ENCODE data around the gene AGBL4.
"Not testable (repeated sequence)": the region's sequence is repeated elsewhere in the genome, so short reads cannot be mapped to it uniquely, and the experiment has no call there.

AGBL4 gene

DNA sequence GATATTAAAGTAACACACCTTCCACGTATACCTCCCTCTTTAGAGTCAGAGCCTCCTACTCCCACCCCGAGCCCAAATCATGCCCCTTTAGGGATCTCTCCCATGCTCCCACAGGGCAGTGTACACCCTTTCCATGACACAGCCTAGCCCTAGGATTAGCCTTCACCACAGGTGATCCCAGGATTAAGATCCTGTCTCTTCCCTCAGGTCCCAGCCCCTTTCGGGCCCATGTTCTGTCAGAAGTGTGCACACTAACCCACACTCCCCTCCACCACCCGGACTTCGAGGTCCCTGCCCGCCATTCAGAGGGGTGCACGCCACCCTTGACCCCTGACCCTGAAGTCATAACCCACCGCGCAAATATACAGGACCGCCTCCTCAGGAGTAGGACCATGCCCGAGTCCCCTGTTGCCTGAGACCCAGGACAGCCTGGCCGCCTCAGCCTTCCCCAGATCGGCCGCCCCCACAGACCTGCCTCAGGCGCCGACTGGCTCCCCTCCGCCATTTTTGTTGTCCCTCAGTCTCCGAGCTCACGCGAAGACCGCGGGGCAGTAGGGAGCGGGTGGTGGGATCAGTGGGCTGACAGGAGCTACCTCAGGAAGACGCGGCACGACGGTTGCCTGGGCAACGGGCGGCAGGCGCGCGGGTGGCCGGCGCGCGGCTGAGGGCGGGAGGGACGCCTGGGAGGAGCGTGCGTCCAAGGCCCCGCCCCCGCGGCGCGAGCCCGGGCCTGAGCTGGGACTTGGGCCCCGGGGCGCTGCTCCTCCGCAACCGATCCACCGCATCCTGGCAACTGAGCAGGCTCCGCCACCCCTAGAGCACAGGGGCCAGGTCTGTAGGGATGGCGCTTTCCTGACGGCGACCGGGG, at the start of gene AGBL4:
Gene AGBL4, minus strand, starts transcription at position 663 of the 868 bp plus-strand sequence.
- DNase-seq: peak in 1 of 2 experiments; percentile 25

DNA sequence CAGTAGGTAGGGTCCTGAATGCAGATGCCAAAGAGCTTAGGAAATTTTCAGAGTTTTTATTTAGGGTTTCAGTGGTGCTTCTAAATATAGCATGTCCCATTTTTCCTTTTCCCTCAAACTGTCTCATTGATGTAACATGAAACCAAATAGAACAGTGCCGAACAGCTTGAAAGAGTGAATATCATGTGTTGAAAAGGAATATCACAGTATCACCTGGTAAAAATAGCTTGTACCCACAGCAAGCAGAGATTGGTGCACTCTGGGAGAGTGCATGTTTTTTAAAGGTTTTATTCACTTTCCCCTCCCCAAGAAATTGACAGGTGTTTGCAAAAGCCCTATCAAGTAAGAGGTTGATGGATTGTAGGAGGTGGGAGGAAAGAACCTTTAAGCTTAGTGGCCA, 43.1 kb upstream of the AGBL4 start:
- no peak for DNase-seq

- DNase-seq: no peak
These were observed 36.5 kb upstream of the AGBL4 start for GRCh38 chr1:50060279-50060678.

- no peak for DNase-seq
These were observed 25.0 kb upstream of the AGBL4 start for GRCh38 chr1:50048791-50049190.

DNA sequence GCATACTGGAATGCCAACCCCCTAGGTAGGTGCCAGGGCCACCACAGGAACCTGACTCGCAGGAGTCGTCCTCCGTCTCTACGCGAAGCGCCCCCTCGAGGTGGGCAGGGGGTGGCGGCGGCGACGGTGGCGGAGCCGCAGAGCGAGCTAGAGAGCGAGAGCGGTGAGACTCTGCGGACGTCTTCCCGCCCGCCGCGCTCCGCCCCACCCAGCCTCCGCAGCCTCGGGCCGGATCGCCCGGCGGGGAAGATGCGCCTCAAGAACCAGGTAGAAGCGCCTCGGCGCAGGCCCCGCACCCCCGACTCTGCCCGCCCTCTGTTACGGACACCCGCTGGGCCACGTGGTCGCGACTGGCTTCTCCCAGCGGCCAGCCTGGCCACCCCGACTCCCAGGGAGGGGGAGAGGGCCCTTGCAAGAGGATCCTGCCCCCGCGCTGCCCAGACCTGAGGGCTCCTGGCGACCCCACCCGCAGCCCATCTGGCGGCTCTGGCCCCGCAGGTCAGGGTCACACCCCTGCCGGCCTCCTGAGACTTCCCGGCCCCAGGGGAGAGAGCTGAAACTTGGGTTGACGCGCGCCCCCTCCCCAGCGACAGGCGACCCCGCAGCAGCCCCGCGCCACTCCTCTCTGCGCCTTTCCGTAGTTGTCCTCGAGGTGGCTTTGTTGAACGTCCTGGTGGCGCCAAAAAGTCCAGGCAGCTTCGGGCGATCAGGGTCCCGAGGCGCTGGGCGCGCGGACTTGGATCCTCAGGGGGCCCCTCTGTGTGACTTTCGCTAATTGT, 24.4 kb upstream of the AGBL4 start:
- DNase-seq: peak; percentile 32 to 35

DNA sequence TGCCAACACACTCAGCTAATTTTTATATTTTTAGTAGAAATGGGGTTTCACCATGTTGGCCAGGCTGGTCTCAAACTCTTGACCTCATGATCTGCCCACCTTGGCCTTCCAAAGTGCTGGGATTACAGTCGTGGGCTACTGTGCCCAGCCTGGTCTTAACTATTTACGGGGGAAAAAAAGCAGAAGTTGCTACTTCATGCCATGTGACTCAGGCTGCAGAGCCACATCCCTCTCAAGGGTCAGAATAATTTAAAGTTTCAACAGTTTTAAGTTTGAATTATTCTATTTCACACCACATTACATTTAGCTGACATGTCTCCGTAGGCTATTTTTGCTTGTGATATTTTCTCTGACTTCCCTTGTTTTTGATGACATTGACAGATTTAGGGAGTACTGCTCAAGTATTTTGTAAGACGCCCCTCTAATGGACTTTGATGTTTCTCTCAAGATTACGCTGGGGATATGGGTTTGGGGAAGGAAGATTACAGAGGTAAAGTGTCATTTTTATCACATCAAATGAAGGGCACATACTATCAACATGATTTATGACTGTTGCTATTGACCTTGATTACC, 14.6 kb upstream of the AGBL4 start:
- no peak for DNase-seq

DNA sequence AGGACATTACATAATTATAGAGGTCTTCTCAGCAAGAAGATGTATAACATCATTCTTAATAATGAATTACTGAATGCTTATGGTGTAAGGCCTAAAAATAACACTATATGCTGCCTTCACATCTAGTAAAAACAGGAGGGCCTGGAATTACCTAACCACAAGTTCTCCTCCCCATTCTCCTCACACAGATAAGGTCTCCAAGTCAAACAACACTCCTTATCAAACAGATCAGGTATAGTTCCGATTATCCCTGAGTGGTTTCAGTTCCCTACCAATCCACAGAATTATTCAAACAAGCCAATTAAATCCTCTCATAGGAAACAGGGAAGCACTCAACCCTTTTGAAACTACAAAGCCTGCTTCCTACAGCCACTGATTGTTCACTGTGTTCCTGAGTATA, 4.0 kb upstream of the AGBL4 start:
- DNase-seq: no peak

- DNase-seq: no peak
These were observed 28.0 kb downstream of the AGBL4 start for GRCh38 chr1:49995734-49996133.

GRCh38 chr1:49971088-49971487, 52.7 kb downstream of the AGBL4 start:
- no peak for DNase-seq

DNA sequence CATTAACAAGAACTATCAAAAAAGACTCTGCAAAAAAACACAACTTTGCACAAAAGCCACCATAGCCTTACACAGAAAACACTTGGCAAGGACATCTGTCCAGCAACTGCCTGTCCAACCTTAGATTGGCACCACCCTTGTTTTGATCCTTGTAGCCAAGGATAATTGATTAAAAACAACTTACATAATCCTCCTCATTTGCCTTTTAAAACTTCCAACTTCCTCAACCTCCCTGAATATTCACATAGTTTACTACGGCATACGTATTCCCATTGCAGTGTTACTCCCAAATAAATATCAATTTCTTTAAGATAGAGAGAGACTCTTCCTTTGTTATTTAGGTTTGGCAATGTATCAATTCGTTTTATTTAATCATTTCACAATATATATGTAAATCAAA, 72.4 kb downstream of the AGBL4 start:
- DNase-seq: no peak

- DNase-seq: not testable (repeated sequence)
These were observed 108.5 kb downstream of the AGBL4 start for GRCh38 chr1:49915301-49915700.

DNA sequence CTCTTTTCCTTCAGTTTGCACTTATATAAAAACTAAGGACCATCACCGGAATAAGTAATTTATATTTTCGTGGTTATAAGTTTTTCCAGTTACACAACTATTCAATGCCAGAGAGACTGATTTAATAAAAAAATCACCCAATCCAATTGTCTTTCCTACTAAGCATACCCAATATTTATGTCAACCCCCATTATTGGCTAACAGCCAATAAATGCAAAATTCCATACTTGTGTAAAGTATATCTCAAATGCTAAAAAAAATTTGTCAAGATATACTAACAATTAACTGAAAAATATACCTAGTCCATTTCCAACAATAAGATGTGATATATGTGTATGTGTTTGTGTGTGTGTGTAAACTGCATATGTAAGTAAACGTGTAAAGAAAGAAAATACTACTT, 117.4 kb downstream of the AGBL4 start:
- no peak for DNase-seq

GRCh38 chr1:49864581-49864980, 159.2 kb downstream of the AGBL4 start:
- DNase-seq: no peak

DNA sequence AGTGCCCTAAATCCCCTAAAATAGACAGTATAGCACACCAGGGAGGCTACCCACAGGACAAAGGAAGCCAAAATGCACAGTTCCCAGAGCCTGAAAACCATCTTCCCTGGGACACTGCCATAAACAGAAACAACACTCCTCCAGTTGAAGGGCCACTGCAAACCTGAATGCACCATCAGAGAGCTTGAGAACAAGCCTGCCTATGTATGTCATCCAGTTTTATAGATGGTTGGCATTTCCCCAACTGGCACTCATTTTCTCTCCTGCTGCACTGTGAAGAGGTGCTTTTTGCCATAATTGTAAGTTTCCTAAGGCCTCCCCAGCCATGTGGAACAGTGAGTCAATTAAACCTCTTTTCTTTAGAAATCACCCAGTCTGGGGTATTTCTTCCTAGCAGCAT, 169.0 kb downstream of the AGBL4 start:
- DNase-seq: no peak

- DNase-seq: no peak
These were observed 181.2 kb downstream of the AGBL4 start for GRCh38 chr1:49842596-49842995.

GRCh38 chr1:49841767-49842166, 182.0 kb downstream of the AGBL4 start:
- no peak for DNase-seq

DNA sequence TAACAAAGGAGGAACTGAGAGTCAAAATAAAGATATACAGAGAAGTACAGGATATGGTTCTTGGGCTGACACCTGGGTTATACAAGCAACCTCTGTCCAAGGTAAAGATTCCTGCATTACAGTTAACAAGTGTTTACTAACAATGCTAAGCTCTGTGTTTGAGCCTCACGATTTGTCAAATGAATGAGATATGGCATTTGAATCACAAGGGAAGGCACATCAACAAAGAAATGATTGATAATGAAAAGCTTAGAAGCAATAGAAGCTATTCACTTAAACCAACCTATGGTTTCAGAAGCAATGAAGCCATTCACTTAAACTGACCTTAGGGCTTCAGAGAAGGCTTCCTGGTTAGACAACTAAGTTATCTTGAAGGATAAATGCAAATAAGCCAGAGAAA, 199.5 kb downstream of the AGBL4 start:
- DNase-seq: no peak

GRCh38 chr1:49817681-49818080, 206.1 kb downstream of the AGBL4 start:
- DNase-seq: no peak

- DNase-seq: not testable (repeated sequence)
These were observed 236.7 kb downstream of the AGBL4 start for GRCh38 chr1:49787013-49787412.

- DNase-seq: no peak
These were observed 258.7 kb downstream of the AGBL4 start for GRCh38 chr1:49765034-49765433.

DNA sequence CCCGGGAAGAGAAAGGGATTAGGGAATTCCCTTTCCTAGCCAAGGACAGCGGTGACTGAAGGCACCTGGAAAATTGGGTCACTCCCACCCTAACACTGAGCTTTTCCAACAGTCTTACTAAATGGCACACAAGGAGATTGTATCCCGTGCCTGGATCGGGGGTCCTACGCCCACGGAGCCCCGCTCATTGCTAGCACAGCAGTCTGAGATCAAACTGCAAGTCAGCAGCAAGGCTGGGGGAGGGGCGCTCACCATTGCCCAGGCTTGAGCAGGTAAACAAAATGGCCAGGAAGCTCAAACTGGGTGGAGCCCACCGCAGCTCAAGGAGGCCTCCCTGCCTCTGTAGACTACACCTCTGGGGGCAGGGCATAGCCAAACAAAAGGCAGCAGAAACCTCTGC, 285.6 kb downstream of the AGBL4 start:
- DNase-seq: not testable (repeated sequence)

- DNase-seq: no peak
These were observed 295.4 kb downstream of the AGBL4 start for GRCh38 chr1:49728377-49728776.

- no peak for DNase-seq
These were observed 300.1 kb downstream of the AGBL4 start for GRCh38 chr1:49723662-49724061.
